Measurements from ENCODE around the gene UGCG. TPM values are rescaled to one million over a fixed set of nuclear protein-coding genes. Genes with fewer than 3 reads are reported as not detected.

UGCG gene
- total and polyA plus RNA-seq, 2 of the 8 experiments (the other 6 are each of a cell fraction or from before 2014, with no cell fraction given), result 14.9 to 34.0 TPM

DNA sequence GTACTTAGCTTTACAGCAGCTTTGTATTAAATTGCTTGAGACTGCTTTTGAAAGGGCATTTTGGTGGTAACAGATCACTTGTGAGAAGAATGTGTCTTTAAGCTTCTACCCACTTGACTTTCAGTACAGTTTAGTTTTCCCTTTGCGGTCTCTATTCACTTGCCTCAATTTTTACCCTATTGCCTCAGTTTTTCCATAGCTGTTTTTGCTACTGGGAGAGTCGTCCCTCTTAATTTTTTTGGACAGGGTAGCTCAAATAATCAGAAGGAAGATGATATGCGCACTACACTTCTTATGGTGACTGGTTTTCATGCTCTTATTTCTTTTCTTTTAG is 18.8 kb downstream of the UGCG start:
- Histone ChIP-seq H3K4ac (replicated peaks; ENCODE audit: insufficient read length, low read depth, low read length) (no peak overlapping the region), H3K36me3 (ENCODE audit: control insufficient read depth in 2 of 4, insufficient read depth in 4 of 4, low read length in 3 of 4) (peaks cover 0 to 3% (median 1%) of the 10 kb centered on the region in 4 experiments; a peak in 3 of 8 replicates), H3K4me1 (replicated peaks in 1 of 4; ENCODE audit: control insufficient read depth in 3 of 4, insufficient read depth in 4 of 4, low read length in 3 of 4) (no peaks in the 10 kb centered on the region), H3K9me3 (ENCODE audit: insufficient read depth in 2 of 2, low read depth in 1 of 2, low read length in 1 of 2) (no peaks in the 10 kb centered on the region), H3K18ac (ENCODE audit: extremely low read depth, low read length) (no peak overlapping the region), H3K14ac (ENCODE audit: insufficient read length) (no peak overlapping the region), H2AK5ac (ENCODE audit: low read depth, low read length) (no peak overlapping the region), H3K79me2 (ENCODE audit: control insufficient read depth in 1 of 2, insufficient read depth in 2 of 2, low read length in 2 of 2) (peaks cover 11 to 64% of the 10 kb centered on the region in 2 experiments; a peak in 3 of 4 replicates), H2AFZ (ENCODE audit: low read length) (no peak overlapping the region), H3K4me2 (ENCODE audit: insufficient read depth in 1 of 2, low read depth in 2 of 2, low read length in 2 of 2) (no peak overlapping the region), H3K79me1 (ENCODE audit: low read depth, low read length) (peaks cover 7% of the 10 kb centered on the region; the same call in 1 of the 2 replicates), H3K27me3 (replicated peaks in 1 of 4; ENCODE audit: control insufficient read depth in 3 of 4, extremely low read depth in 1 of 4, insufficient read depth in 3 of 4, low read length in 3 of 4) (no peaks in the 10 kb centered on the region), H2BK12ac (ENCODE audit: low read depth, low read length) (no peak overlapping the region), H3K23ac (ENCODE audit: insufficient read length) (no peak overlapping the region), H3K4me3 (ENCODE audit: extremely low read depth in 1 of 4, insufficient read depth in 2 of 4, low read depth in 3 of 4, low read length in 4 of 4) (no peak overlapping the region), H2BK120ac (replicated peaks; ENCODE audit: low read depth, low read length) (no peak overlapping the region), H2BK5ac (ENCODE audit: low read depth, low read length) (no peak overlapping the region), H2BK20ac (ENCODE audit: low read length) (no peak overlapping the region), H4K5ac (ENCODE audit: insufficient read length, low read depth, low read length) (no peak overlapping the region), H3K23me2 (ENCODE audit: low read depth, low read length) (no peaks in the 10 kb centered on the region), H4K20me1 (replicated peaks in 1 of 2; ENCODE audit: control insufficient read depth in 1 of 2, insufficient read depth in 2 of 2, low read length in 2 of 2) (peaks cover 3 to 9% of the 10 kb centered on the region in 2 experiments), H4K8ac (ENCODE audit: extremely low read depth, insufficient read depth, low read length) (no peak overlapping the region), H3K56ac (replicated peaks; ENCODE audit: insufficient read length, low read depth, low read length) (no peak overlapping the region), H3K9ac (replicated peaks in 1 of 4; ENCODE audit: extremely low read depth in 1 of 4, low read depth in 3 of 4, low read length in 3 of 4) (no peak overlapping the region), H3K27ac (ENCODE audit: low read depth, low read length) (no peak overlapping the region), H2BK15ac (ENCODE audit: low read length) (no peak overlapping the region), H4K91ac (replicated peaks; ENCODE audit: insufficient read length, low read length) (no peak overlapping the region)
- ChIA-PET CTCF (ENCODE audit: partially characterized antibody) (interaction anchor here (0.7 kb wide), 1 partner anchor 159 kb away, joined by 4 read pairs; no protein-coding TSS in a partner anchor), POLR2A (ENCODE audit: partially characterized antibody) (interaction anchor here (1.6 kb wide), 1 partner anchor 19 kb away, joined by 5 read pairs; the partner anchor contains the start of gene UGCG)
- FAIRE-seq (no peak), DNase-seq (ENCODE audit: low read depth in 1 of 2, low spot score in 2 of 2) (no peak)
- 92% methylated on average over 3 of the region's 3 CpGs; no CpG with 5 or more reads in 1 of the 2 experiments for WGBS, 2 experiments (ENCODE audit: extremely low coverage in 1 of 2, insufficient coverage in 1 of 2, insufficient read length in 1 of 2, insufficient replicate concordance in 2 of 2, low coverage in 1 of 2, low lambda C conversion rate in 2 of 2, missing lambda C conversion rate in 1 of 2)
- TF ChIP-seq BRCA1 (IDR thresholded peaks at IDR 0.05; ENCODE audit: low read depth, low read length), result no peak
- TF ChIP-seq FOSL1 (IDR thresholded peaks at IDR 0.05; ENCODE audit: insufficient read depth, low read depth, low read length), result no peak
- TF ChIP-seq RBBP5 (IDR thresholded peaks at IDR 0.05; ENCODE audit: borderline replicate concordance, low read depth, low read length), result no peak
- TF ChIP-seq SAP30 (IDR thresholded peaks at IDR 0.05; ENCODE audit: insufficient read depth, insufficient replicate concordance, low read length), result no peak

Measured in H1 (cell line).